ENCODE measurements around the gene DOCK7.
"Not testable (repeated sequence)": the region's sequence is repeated elsewhere in the genome, so short reads cannot be mapped to it uniquely, and the experiment has no call there.

DNA sequence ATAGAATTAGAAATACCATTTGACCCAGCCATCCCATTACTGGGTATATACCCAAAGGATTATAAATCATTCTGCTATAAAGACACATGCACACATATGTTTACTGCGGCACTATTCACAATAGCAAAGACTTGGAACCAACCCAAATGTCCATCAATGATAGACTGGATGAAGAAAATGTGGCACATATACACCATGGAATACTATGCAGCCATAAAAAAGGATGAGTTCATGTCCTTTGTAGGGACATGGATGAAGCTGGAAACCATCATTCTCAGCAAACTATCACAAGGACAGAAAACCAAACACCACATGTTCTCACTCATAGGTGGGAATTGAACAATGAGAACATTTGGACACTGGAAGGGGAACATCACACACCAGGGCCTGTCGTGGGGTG is 7.2 kb downstream of the DOCK7 start:
- TF ChIP-seq, protein P1, sequence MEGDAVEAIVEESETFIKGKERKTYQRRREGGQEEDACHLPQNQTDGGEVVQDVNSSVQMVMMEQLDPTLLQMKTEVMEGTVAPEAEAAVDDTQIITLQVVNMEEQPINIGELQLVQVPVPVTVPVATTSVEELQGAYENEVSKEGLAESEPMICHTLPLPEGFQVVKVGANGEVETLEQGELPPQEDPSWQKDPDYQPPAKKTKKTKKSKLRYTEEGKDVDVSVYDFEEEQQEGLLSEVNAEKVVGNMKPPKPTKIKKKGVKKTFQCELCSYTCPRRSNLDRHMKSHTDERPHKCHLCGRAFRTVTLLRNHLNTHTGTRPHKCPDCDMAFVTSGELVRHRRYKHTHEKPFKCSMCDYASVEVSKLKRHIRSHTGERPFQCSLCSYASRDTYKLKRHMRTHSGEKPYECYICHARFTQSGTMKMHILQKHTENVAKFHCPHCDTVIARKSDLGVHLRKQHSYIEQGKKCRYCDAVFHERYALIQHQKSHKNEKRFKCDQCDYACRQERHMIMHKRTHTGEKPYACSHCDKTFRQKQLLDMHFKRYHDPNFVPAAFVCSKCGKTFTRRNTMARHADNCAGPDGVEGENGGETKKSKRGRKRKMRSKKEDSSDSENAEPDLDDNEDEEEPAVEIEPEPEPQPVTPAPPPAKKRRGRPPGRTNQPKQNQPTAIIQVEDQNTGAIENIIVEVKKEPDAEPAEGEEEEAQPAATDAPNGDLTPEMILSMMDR (IDR thresholded peaks at IDR 0.05; ENCODE audit: insufficient read depth, low read length, poor library complexity, severe bottlenecking) = not testable (repeated sequence)
- not testable (repeated sequence) for TF ChIP-seq EZH2phosphoT487 (conservative IDR thresholded peaks at IDR 0.05; ENCODE audit: low read length)

All from SU-DHL-6 (cell line).